Brain pericyte (primary cell): Measurements from ENCODE around the gene MRTO4.
"Not testable (repeated sequence)": the region's sequence is repeated elsewhere in the genome, so short reads cannot be mapped to it uniquely, and the experiment has no call there.

Experiments used
- DNase-seq: peaks from one replicate; pipeline ENCODE4 v3.0.0-alpha.2; 2012; ENCODE audit warnings: low read depth, low spot score

The MRTO4 gene

GRCh38 chr1:19269427-19270342 is 18.1 kb downstream of the MRTO4 start:
- DNase-seq: not testable (repeated sequence)

GRCh38 chr1:19270343-19270730 is 18.7 kb downstream of the MRTO4 start:
- not testable (repeated sequence) for DNase-seq

- DNase-seq: no peak
Measured at GRCh38 chr1:19272064-19272463, 20.5 kb downstream of the MRTO4 start.

GRCh38 chr1:19273106-19273843 is 21.7 kb downstream of the MRTO4 start:
- no peak for DNase-seq

GRCh38 chr1:19273844-19274531 is 22.4 kb downstream of the MRTO4 start:
- DNase-seq: not testable (repeated sequence)

- DNase-seq: no peak
Measured at GRCh38 chr1:19274636-19275035, 23.0 kb downstream of the MRTO4 start.

- no peak for DNase-seq
Measured at GRCh38 chr1:19283891-19284290, 32.3 kb downstream of the MRTO4 start.

GRCh38 chr1:19284881-19285280 is 33.3 kb downstream of the MRTO4 start:
- DNase-seq: no peak

- not testable (repeated sequence) for DNase-seq
Measured at GRCh38 chr1:19285366-19285765, 33.8 kb downstream of the MRTO4 start.

GRCh38 chr1:19285807-19286206 is 34.2 kb downstream of the MRTO4 start:
- DNase-seq: not testable (repeated sequence)

GRCh38 chr1:19287436-19288185 is 36.0 kb downstream of the MRTO4 start:
- no peak for DNase-seq

GRCh38 chr1:19288324-19289241 is 37.0 kb downstream of the MRTO4 start, which contains the start of gene AKR7A3:
Gene AKR7A3 (minus strand): TSS chr1:19288770. CDS start chr1:19288709, 61 bp downstream.
- not testable (repeated sequence) for DNase-seq

GRCh38 chr1:19289244-19289643 is 37.6 kb downstream of the MRTO4 start:
- DNase-seq: no peak

GRCh38 chr1:19294638-19295037 is 43.0 kb downstream of the MRTO4 start:
- DNase-seq: no peak

- no peak for DNase-seq
Measured at GRCh38 chr1:19300211-19300610, 48.6 kb downstream of the MRTO4 start.

- not testable (repeated sequence) for DNase-seq
Measured at GRCh38 chr1:19304081-19304480, 52.5 kb downstream of the MRTO4 start.

GRCh38 chr1:19305880-19306279 is 54.3 kb downstream of the MRTO4 start:
- DNase-seq: no peak

GRCh38 chr1:19306941-19307340 is 55.3 kb downstream of the MRTO4 start:
- no peak for DNase-seq

- no peak for DNase-seq
Measured at GRCh38 chr1:19307794-19308508, 56.3 kb downstream of the MRTO4 start.
